Activated CD4-positive, alpha-beta T cell treated with anti-CD3 and anti-CD28 coated beads, Interleukin-2, amount 10 ng/mL, durations not matched to agents 24 days and 14 days (primary cell): ENCODE measurements around the gene ANKRD40. TPM values are rescaled to one million over a fixed set of nuclear protein-coding genes. Genes with fewer than 3 reads are reported as not detected.
"Not testable (repeated sequence)": the region's sequence is repeated elsewhere in the genome, so short reads cannot be mapped to it uniquely, and the experiment has no call there.

Experiments used
- DNase-seq: peaks from one replicate; pipeline ENCODE4 v3.0.0; 2022
- H3K27ac Mint-ChIP-seq: one replicate; pipeline ENCODE4 v1.8.0; 2022; ENCODE audit warnings: mild to moderate bottlenecking, mixed read lengths
- H3K27me3 Mint-ChIP-seq: one replicate; pipeline ENCODE4 v1.8.0; 2022; ENCODE audit warnings: mixed read lengths
- H3K36me3 Mint-ChIP-seq: one replicate; pipeline ENCODE4 v1.8.0; 2022; ENCODE audit warnings: low read depth, mild to moderate bottlenecking, mixed read lengths
- H3K4me1 Mint-ChIP-seq: one replicate; pipeline ENCODE4 v1.8.0; 2021; ENCODE audit warnings: mixed read lengths
- H3K4me3 Mint-ChIP-seq: one replicate; pipeline ENCODE4 v1.8.0; 2022; ENCODE audit warnings: mild to moderate bottlenecking, moderate library complexity, mixed read lengths
- H3K9me3 Mint-ChIP-seq: one replicate; pipeline ENCODE4 v1.8.0; 2021; ENCODE audit warnings: mixed read lengths
- intact Hi-C: fragments of 100-400 bp; cut with micrococcal nuclease; formaldehyde crosslinking; loops from one replicate; pipeline ENCODE4 v1.15.1; 2023
- total RNA-seq: library from RNA; stranded (reverse); gene quantifications from 2 replicates; pipeline ENCODE4 v1.2.3, GENCODE V29; 2022

ANKRD40 gene
- total RNA-seq, 1 donor from 2014 or later = 49.8 TPM

DNA sequence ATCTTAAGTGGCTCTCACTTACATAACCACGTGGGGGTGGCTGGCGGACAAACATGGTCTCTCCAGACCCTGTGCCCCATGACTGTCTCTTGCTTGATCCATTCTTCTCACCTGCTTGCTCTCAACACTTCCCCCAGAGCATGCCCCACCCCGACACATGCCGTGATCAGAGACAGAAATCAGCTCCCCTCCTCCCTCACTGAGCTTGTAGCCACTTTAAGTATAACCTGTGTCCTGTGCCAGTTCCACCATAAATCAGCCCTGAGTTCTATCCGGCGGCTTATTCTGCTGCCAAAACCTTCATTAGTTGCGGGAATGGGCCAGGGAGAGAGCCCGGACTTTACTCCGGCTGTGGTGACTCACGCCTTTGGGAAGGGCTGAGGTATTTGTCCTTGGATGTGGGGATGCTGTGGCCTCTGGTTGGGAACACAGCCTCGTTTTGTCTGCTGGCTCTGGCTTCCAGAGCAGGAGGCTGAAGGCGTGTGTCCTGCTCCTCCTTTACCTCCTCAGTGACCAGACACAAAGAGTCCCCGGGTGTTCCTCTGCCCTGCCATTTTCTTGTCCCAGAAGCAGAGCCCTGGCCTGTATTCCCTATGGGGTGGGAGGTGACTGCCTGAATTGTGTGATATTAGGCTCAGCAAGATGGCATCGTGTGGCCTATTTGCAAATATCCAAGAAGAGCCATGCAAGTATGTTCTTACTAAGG is 21.1 kb downstream of the ANKRD40 start:
- no peaks in the 10 kb centered on the region for H3K36me3 Mint-ChIP-seq
- intact Hi-C loops = no loop called here
- H3K4me3 Mint-ChIP-seq = no peak overlapping the region
- no peak overlapping the region for H3K27ac Mint-ChIP-seq
- no peak for DNase-seq
- no peaks in the 10 kb centered on the region for H3K4me1 Mint-ChIP-seq
- no peaks in the 10 kb centered on the region for H3K9me3 Mint-ChIP-seq
- H3K27me3 Mint-ChIP-seq = peaks cover 5% of the 10 kb centered on the region

DNA sequence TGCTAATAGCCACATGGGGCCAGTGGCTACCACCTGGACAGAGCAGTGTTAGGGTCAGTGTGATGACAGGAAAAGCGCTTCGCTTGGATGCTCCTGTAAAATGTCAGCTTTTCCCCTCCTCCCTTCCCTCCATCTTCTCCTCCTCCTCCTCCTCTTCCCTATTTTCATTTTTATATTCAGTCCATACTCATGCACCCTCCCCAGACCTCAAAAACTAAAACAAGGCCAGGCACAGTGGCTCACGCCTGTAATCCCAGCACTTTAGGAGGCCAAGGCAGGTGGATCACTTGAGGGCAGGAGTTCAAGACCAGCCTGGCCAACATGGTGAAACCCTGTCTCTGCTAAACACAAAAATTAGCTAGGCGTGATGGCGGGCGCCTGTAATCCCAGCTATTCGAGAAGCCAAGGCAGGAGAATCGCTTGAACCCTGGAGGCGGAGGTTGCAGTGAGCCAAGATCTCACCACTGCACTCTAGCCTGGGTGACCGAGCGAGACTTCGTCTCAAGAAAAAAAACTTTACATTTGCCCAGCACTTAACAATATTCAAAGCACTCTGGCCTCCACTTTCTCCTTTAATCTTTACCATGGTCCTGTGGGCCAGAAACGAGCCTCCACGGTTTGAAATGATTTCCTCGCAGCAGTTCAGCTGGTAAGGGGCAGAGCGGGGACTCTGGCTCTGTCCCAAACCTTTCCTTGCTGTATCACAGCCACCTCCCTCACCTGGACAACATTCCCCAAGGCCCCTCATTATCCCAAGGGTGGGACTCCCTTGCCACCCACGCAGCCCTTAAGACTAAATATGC is 21.8 kb downstream of the ANKRD40 start:
- Mint-ChIP-seq H3K27me3 (peaks cover 11% of the 10 kb centered on the region), H3K36me3 (no peaks in the 10 kb centered on the region), H3K4me1 (peaks cover 4% of the 10 kb centered on the region), H3K27ac (no peak overlapping the region), H3K4me3 (no peak overlapping the region), H3K9me3 (no peaks in the 10 kb centered on the region)
- DNase-seq = no peak
- intact Hi-C loops = no loop called here

GRCh38 chr17:50685334-50685665 is 22.4 kb downstream of the ANKRD40 start:
- H3K9me3 Mint-ChIP-seq = no peaks in the 10 kb centered on the region
- peaks cover 4% of the 10 kb centered on the region for H3K4me1 Mint-ChIP-seq
- no peak for DNase-seq
- H3K36me3 Mint-ChIP-seq = no peaks in the 10 kb centered on the region
- peaks cover 17% of the 10 kb centered on the region for H3K27me3 Mint-ChIP-seq
- no peak overlapping the region for H3K27ac Mint-ChIP-seq
- intact Hi-C loops = no loop called here
- no peak overlapping the region for H3K4me3 Mint-ChIP-seq

GRCh38 chr17:50684612-50685333 is 22.9 kb downstream of the ANKRD40 start:
- H3K27me3 Mint-ChIP-seq = peaks cover 21% of the 10 kb centered on the region

DNA sequence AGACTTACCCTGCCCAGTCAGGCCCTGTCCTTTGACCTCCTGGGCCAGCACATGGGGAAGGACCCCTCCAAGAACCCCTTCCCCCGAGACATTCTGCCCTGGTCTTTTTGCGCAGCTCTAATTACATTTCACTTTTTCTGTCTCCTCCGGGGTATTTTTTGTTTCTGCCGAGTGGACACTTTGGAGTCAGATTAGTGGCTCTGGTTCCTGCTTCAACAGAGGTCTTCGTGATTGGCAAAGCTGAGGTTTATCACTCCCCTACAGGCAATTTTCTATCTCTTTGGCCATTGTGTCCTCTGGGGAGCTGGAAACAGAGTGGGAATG is 23.5 kb downstream of the ANKRD40 start:
- no peaks in the 10 kb centered on the region for H3K36me3 Mint-ChIP-seq

More at GRCh38 chr17:50684612-50685333, 22.9 kb downstream of the ANKRD40 start:
- H3K27ac Mint-ChIP-seq = no peak overlapping the region
- no peak for DNase-seq
- H3K36me3 Mint-ChIP-seq = no peaks in the 10 kb centered on the region
- no peak overlapping the region for H3K4me3 Mint-ChIP-seq
- intact Hi-C loops = loop anchor here (5.0 kb wide), 1 partner anchor 52 kb away; the partner anchor contains the start of gene ABCC3
- H3K4me1 Mint-ChIP-seq = peaks cover 4% of the 10 kb centered on the region
- H3K9me3 Mint-ChIP-seq = no peaks in the 10 kb centered on the region

GRCh38 chr17:50683434-50684287 is 24.1 kb downstream of the ANKRD40 start:
- DNase-seq = no peak
- peaks cover 21% of the 10 kb centered on the region for H3K27me3 Mint-ChIP-seq
- H3K9me3 Mint-ChIP-seq = no peaks in the 10 kb centered on the region
- no peak overlapping the region for H3K27ac Mint-ChIP-seq
- H3K36me3 Mint-ChIP-seq = no peaks in the 10 kb centered on the region
- peaks cover 4% of the 10 kb centered on the region for H3K4me1 Mint-ChIP-seq
- no peak overlapping the region for H3K4me3 Mint-ChIP-seq
- intact Hi-C loops = loop anchor here (5.0 kb wide), 1 partner anchor 51 kb away; the partner anchor contains the start of gene ABCC3

More for the DNA sequence above, 23.5 kb downstream of the ANKRD40 start:
- Mint-ChIP-seq H3K27ac (no peak overlapping the region), H3K4me3 (no peak overlapping the region), H3K27me3 (peaks cover 21% of the 10 kb centered on the region), H3K9me3 (no peaks in the 10 kb centered on the region), H3K4me1 (peaks cover 4% of the 10 kb centered on the region)
- DNase-seq = no peak
- intact Hi-C loops = loop anchor here (5.0 kb wide), 1 partner anchor 52 kb away; the partner anchor contains the start of gene ABCC3

GRCh38 chr17:50682938-50683337 is 24.8 kb downstream of the ANKRD40 start:
- DNase-seq = no peak
- Mint-ChIP-seq H3K4me1 (peaks cover 4% of the 10 kb centered on the region), H3K36me3 (no peaks in the 10 kb centered on the region), H3K4me3 (no peak overlapping the region), H3K27me3 (peaks cover 21% of the 10 kb centered on the region), H3K27ac (no peak overlapping the region), H3K9me3 (no peaks in the 10 kb centered on the region)
- intact Hi-C loops = loop anchor here (5.0 kb wide), 1 partner anchor 51 kb away; the partner anchor contains the start of gene ABCC3

DNA sequence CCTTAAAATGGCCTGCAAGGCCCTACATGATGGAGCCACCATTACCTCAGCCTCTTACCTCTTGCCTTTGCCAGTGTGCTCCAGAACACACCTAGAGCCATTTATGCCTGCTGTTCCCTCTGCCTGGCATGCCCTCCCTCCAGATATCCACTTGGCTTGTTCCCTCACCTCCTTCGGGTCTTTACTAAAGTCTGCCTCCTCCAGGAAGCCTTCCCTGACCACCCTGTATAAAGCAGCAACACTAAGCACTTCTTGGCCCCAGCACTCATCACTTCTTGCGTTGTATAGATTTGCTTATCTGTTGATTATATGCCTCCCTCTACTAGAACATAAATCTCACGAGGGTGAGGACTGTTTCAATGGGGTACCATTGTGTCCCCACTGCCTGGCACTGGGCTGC is 25.3 kb downstream of the ANKRD40 start:
- Mint-ChIP-seq H3K4me1 (peaks cover 4% of the 10 kb centered on the region), H3K27me3 (peaks cover 21% of the 10 kb centered on the region), H3K27ac (no peak overlapping the region), H3K4me3 (no peak overlapping the region), H3K9me3 (no peaks in the 10 kb centered on the region), H3K36me3 (no peaks in the 10 kb centered on the region)
- DNase-seq = no peak
- intact Hi-C loops = loop anchor here (5.0 kb wide), 1 partner anchor 50 kb away; the partner anchor contains the start of gene ABCC3

DNA sequence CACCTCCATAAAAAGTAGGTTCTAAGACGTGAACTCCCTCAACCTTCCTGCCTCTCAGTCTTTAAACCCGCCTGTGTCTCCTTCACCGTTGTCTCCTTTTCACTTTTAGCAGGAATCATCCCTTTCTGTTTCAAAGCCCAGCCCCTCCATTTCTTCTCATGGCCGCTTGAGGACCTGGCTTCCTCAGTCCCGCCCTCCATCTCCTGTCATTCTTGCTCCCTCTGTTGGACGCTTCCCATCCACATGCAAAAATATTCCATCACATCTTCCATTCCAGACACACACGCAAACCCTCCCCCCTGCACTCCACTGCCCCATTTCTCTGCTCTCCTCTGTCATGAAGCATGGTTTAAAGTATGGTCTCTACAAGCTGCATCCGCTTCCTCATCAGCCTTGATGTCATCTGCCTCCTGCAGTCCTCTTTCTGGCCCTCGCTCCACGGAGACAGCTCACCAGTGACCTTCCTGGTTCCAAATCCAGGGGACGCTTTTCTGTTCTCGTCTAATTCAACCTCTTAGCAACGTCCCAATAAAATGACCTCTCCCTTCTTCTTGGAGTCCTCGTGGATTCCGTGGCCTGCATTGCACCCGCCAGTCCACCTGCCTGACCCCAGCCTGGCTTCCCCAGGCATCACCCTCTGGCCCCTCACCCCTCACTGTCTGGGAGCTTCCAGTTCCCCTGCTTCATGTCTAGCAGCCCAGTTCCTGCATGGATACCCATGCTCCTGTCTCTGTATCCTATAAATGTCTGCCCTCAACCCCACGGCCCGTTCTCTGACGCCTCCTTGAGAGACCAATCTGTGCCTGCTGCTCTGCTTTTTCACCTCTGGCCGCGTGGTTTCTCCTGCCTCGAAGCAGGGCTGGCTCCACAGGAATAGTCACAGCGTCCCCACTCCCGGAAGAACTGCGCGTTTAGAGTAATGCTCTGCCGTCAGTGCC is 26.2 kb downstream of the ANKRD40 start:
- Mint-ChIP-seq H3K27me3 (peaks cover 21% of the 10 kb centered on the region), H3K4me1 (peaks cover 4% of the 10 kb centered on the region), H3K36me3 (no peaks in the 10 kb centered on the region), H3K9me3 (no peaks in the 10 kb centered on the region), H3K27ac (no peak overlapping the region), H3K4me3 (no peak overlapping the region)
- intact Hi-C loops = loop anchor here (5.0 kb wide), 1 partner anchor 49 kb away; the partner anchor contains the start of gene ABCC3
- DNase-seq = no peak

DNA sequence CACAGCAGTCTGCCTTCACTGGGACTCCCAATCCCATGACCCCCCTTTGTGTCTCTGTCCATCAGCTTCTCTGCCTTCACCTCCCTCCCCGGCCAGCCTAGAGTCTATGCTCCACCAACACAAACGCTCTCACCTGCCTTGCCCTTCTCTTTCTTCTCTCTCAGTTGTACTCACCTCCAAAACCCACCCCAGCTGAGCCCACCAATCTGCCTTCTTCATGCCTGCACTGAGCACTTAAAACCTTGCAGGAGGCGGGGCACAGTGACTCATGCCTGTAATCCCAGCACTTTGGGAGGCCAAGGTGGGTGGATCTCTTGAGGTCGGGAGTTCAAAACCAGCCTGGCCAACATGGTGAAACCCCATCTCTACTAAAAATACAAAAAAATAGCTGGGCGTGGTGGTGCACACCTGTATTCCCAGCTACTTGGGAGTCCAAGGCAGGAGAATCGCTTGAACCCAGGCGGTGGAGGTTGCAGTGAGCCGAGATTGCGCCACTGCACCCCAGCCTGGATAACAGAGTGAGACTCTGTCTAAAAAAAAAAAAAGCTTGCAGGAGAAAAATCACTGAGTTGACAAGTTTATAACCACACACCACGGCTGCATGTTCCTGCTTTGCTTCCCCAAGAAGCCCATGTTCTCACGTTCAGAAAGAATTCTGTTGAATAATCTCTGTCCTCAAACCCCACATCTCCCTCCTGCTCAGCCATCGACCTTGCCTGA is 27.0 kb downstream of the ANKRD40 start:
- intact Hi-C loops = loop anchor here (5.0 kb wide), 1 partner anchor 48 kb away; the partner anchor contains the start of gene ABCC3
- H3K4me1 Mint-ChIP-seq, H3K4me3 Mint-ChIP-seq, H3K9me3 Mint-ChIP-seq, H3K27ac Mint-ChIP-seq, DNase-seq, H3K36me3 Mint-ChIP-seq: not testable (repeated sequence)
- peaks cover 21% of the 10 kb centered on the region for H3K27me3 Mint-ChIP-seq

- no peak overlapping the region for H3K27ac Mint-ChIP-seq
Observed at GRCh38 chr17:50680126-50680525, 27.6 kb downstream of the ANKRD40 start.

More at GRCh38 chr17:50680126-50680525, 27.6 kb downstream of the ANKRD40 start:
- intact Hi-C loops = loop anchor here (5.0 kb wide), 1 partner anchor 48 kb away; the partner anchor contains the start of gene ABCC3
- Mint-ChIP-seq H3K27me3 (peaks cover 22% of the 10 kb centered on the region), H3K36me3 (no peaks in the 10 kb centered on the region), H3K9me3 (no peaks in the 10 kb centered on the region), H3K4me1 (peaks cover 4% of the 10 kb centered on the region), H3K4me3 (no peak overlapping the region)
- no peak for DNase-seq
